ENCODE data around the gene KCTD16. TPM values are rescaled to one million over a fixed set of nuclear protein-coding genes. Genes with fewer than 3 reads are reported as not detected.

The KCTD16 gene
- total RNA-seq, 1 experiment from 2014 or later, result 0.64 TPM

GRCh38 chr5:144395704-144396103 is 225.0 kb downstream of the KCTD16 start:
- Histone ChIP-seq H3K9ac (ENCODE audit: low read length) (no peak overlapping the region), H3K9me3 (ENCODE audit: control insufficient read depth in 1 of 2, insufficient read depth in 1 of 2, low read depth in 1 of 2, low read length in 2 of 2) (no peaks in the 10 kb centered on the region), H4K20me1 (ENCODE audit: insufficient read depth) (no peaks in the 10 kb centered on the region; the same call in 1 of the 2 replicates), H3K27me3 (ENCODE audit: insufficient read depth, low read length) (no peaks in the 10 kb centered on the region), H3K27ac (ENCODE audit: low read depth, low read length) (no peak overlapping the region), H3K4me1 (ENCODE audit: control insufficient read depth in 1 of 2, insufficient read depth in 2 of 2, low read length in 2 of 2) (no peaks in the 10 kb centered on the region), H3K9me2 (ENCODE audit: insufficient read depth) (no peaks in the 10 kb centered on the region), H2AFZ (ENCODE audit: low read depth, low read length, poor library complexity, severe bottlenecking) (no peak overlapping the region), H3K4me3 (replicated peaks in 1 of 2; ENCODE audit: low read depth in 1 of 2, low read length in 2 of 2) (no peak overlapping the region), H3K36me3 (ENCODE audit: control insufficient read depth in 1 of 2, insufficient read depth in 2 of 2, low read length in 2 of 2) (no peaks in the 10 kb centered on the region), H3K4me2 (ENCODE audit: low read length) (no peak overlapping the region), H3K79me2 (ENCODE audit: insufficient read depth, low read length) (no peaks in the 10 kb centered on the region)
- intact Hi-C loops (cut with micrococcal nuclease), result no loop called here
- no TSS peak for BruUV-seq (replicated peaks)
- ATAC-seq, result no peak
- DNase-seq (ENCODE audit: low read depth, low spot score), result no peak
- ChIA-PET RAD21 (ENCODE audit: low non-redundant PET in 1 of 2, low total read pairs in 2 of 2, uncharacterized antibody in 2 of 2, unreplicated experiment in 2 of 2) (no interaction called here), CTCF (no interaction called here), POLR2A (no interaction called here)
- TF ChIP-seq ATF3 (IDR thresholded peaks at IDR 0.05), result no peak
- TF ChIP-seq CEBPB (IDR thresholded peaks at IDR 0.05; ENCODE audit: low read depth), result no peak
- no peak for TF ChIP-seq REST (IDR thresholded peaks at IDR 0.05; ENCODE audit: low read depth)
- no peak for TF ChIP-seq ZFX (IDR thresholded peaks at IDR 0.05)
- TF ChIP-seq SP1 (IDR thresholded peaks at IDR 0.05; ENCODE audit: low read depth), result no peak
- no peak for TF ChIP-seq RAD21 (IDR thresholded peaks at IDR 0.05; ENCODE audit: low read depth)
- TF ChIP-seq POLR2A (IDR thresholded peaks at IDR 0.05; ENCODE audit: borderline replicate concordance, extremely low read depth, insufficient read depth, insufficient read length), result no peak
- no peak for TF ChIP-seq TCF7L2 (IDR thresholded peaks at IDR 0.05; ENCODE audit: borderline replicate concordance, extremely low read depth, insufficient read depth, insufficient read length)
- no peak for TF ChIP-seq ZNF274 (IDR thresholded peaks at IDR 0.05; ENCODE audit: low read depth, low read length)
- no peak for TF ChIP-seq SIN3A (IDR thresholded peaks at IDR 0.05; ENCODE audit: low read depth)
- no peak for TF ChIP-seq MAX (IDR thresholded peaks at IDR 0.05)
- no peak for TF ChIP-seq CBX3 (IDR thresholded peaks at IDR 0.05; ENCODE audit: low read depth)
- no peak for TF ChIP-seq ELF1 (IDR thresholded peaks at IDR 0.05; ENCODE audit: borderline replicate concordance, low read depth)
- no peak for TF ChIP-seq EZH2phosphoT487 (IDR thresholded peaks at IDR 0.05; ENCODE audit: borderline replicate concordance)
- no peak for TF ChIP-seq EZH2 (IDR thresholded peaks at IDR 0.05)
- TF ChIP-seq SRF (IDR thresholded peaks at IDR 0.05; ENCODE audit: low read depth), result no peak
- TF ChIP-seq EGR1 (IDR thresholded peaks at IDR 0.05; ENCODE audit: low read depth), result no peak
- TF ChIP-seq ZBTB33 (IDR thresholded peaks at IDR 0.05; ENCODE audit: extremely low read depth, insufficient replicate concordance, low read length), result no peak
- no peak for TF ChIP-seq FOSL1 (IDR thresholded peaks at IDR 0.05; ENCODE audit: low read depth)

Data from HCT116 (cell line).